DMS53 treated with DMSO at 0.1 percent for 48 hours (cell line): ENCODE data around the gene OGFOD3.

Source experiments
- DNase-seq: peaks from one replicate; lab custom pipeline; 2025; ENCODE audit not compliant: unreplicated experiment; lab: John Stamatoyannopoulos, UW

Gene OGFOD3

GRCh38 chr17:82446649-82447048 lies 28.3 kb upstream of the OGFOD3 start:
- no peak for DNase-seq

GRCh38 chr17:82446124-82446523 lies 27.7 kb upstream of the OGFOD3 start:
- DNase-seq, result no peak

- DNase-seq, result no peak
Measured at GRCh38 chr17:82445542-82445941, 27.2 kb upstream of the OGFOD3 start.

- no peak for DNase-seq
Measured at GRCh38 chr17:82444941-82445521, 26.6 kb upstream of the OGFOD3 start.

GRCh38 chr17:82444284-82444893 lies 26.0 kb upstream of the OGFOD3 start:
- no peak for DNase-seq

GRCh38 chr17:82443465-82444283 lies 25.3 kb upstream of the OGFOD3 start:
- DNase-seq, result no peak

- DNase-seq, result no peak
Measured at GRCh38 chr17:82442643-82443464, 24.5 kb upstream of the OGFOD3 start.

GRCh38 chr17:82441691-82442487 lies 23.5 kb upstream of the OGFOD3 start:
- no peak for DNase-seq

GRCh38 chr17:82440991-82441627 lies 22.7 kb upstream of the OGFOD3 start:
- DNase-seq, result no peak

- DNase-seq, result no peak
Measured at GRCh38 chr17:82440469-82440981, 22.1 kb upstream of the OGFOD3 start.

GRCh38 chr17:82439829-82440365 lies 21.5 kb upstream of the OGFOD3 start:
- no peak for DNase-seq

- no peak for DNase-seq
Measured at GRCh38 chr17:82439194-82439828, 20.9 kb upstream of the OGFOD3 start.

- no peak for DNase-seq
Measured at GRCh38 chr17:82438401-82439193, 20.2 kb upstream of the OGFOD3 start.

- DNase-seq, result no peak
Measured at GRCh38 chr17:82437325-82437668, 18.9 kb upstream of the OGFOD3 start.

- DNase-seq, result peak; percentile 68
Measured at GRCh38 chr17:82436601-82437324, 18.4 kb upstream of the OGFOD3 start.

- DNase-seq, result no peak
Measured at GRCh38 chr17:82435601-82436583, 17.5 kb upstream of the OGFOD3 start.

GRCh38 chr17:82435103-82435502 lies 16.7 kb upstream of the OGFOD3 start:
- no peak for DNase-seq
